ENCODE results near the gene CCDC32. TPM values are rescaled to one million over a fixed set of nuclear protein-coding genes. Genes with fewer than 3 reads are reported as not detected.

The CCDC32 gene
- total and polyA plus RNA-seq, 2 of the 13 experiments (the other 11 are each of a cell fraction or from before 2014, with no cell fraction given), result 10.8 to 23.2 TPM

- TF ChIP-seq, protein P1, sequence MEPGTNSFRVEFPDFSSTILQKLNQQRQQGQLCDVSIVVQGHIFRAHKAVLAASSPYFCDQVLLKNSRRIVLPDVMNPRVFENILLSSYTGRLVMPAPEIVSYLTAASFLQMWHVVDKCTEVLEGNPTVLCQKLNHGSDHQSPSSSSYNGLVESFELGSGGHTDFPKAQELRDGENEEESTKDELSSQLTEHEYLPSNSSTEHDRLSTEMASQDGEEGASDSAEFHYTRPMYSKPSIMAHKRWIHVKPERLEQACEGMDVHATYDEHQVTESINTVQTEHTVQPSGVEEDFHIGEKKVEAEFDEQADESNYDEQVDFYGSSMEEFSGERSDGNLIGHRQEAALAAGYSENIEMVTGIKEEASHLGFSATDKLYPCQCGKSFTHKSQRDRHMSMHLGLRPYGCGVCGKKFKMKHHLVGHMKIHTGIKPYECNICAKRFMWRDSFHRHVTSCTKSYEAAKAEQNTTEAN (CRISPR knock-in tag; conservative IDR thresholded peaks at IDR 0.05), result no peak
- TF ChIP-seq CBX5 (CRISPR knock-in tag; IDR thresholded peaks at IDR 0.05; ENCODE audit: borderline replicate concordance), result no peak
- TF ChIP-seq ZNF335 (CRISPR knock-in tag; IDR thresholded peaks at IDR 0.05), result no peak
- TF ChIP-seq NR2C2 (CRISPR knock-in tag; IDR thresholded peaks at IDR 0.05; ENCODE audit: borderline replicate concordance), result no peak
- no peak for TF ChIP-seq MZF1 (CRISPR knock-in tag; IDR thresholded peaks at IDR 0.05; ENCODE audit: borderline replicate concordance)
- no peak for TF ChIP-seq ZNF160 (CRISPR knock-in tag; IDR thresholded peaks at IDR 0.05)
- TF ChIP-seq KDM5A (IDR thresholded peaks at IDR 0.05; ENCODE audit: borderline replicate concordance, low read length), result 0 out of 2 replicates have a peak, but pooled peaks have one; percentile 19
- TF ChIP-seq ZFP1 (CRISPR knock-in tag; IDR thresholded peaks at IDR 0.05), result no peak
- no peak for TF ChIP-seq MAZ (IDR thresholded peaks at IDR 0.05; ENCODE audit: borderline replicate concordance, low read depth, low read length)
- TF ChIP-seq MAZ (CRISPR knock-in tag; IDR thresholded peaks at IDR 0.05; ENCODE audit: low read depth), result peak; percentile 53; the same call in 1 of the 2 replicates
- TF ChIP-seq ZBTB38 (CRISPR knock-in tag; IDR thresholded peaks at IDR 0.05), result no peak
- TF ChIP-seq ZNF230 (CRISPR knock-in tag; IDR thresholded peaks at IDR 0.05), result no peak
- no peak for TF ChIP-seq RELA (CRISPR knock-in tag; IDR thresholded peaks at IDR 0.05)
- TF ChIP-seq ZNF589 (CRISPR knock-in tag; conservative IDR thresholded peaks at IDR 0.05), result no peak
- TF ChIP-seq ZNF768 (CRISPR knock-in tag; IDR thresholded peaks at IDR 0.05), result 0 out of 2 replicates have a peak, but pooled peaks have one; percentile 25
- no peak for TF ChIP-seq TFE3 (CRISPR knock-in tag; IDR thresholded peaks at IDR 0.05)
- TF ChIP-seq ZNF234 (CRISPR knock-in tag; conservative IDR thresholded peaks at IDR 0.05), result no peak
- no peak for TF ChIP-seq TOE1 (CRISPR knock-in tag; IDR thresholded peaks at IDR 0.05)
- TF ChIP-seq ZNF703 (CRISPR knock-in tag; IDR thresholded peaks at IDR 0.05; ENCODE audit: borderline replicate concordance), result no peak
- no peak for TF ChIP-seq JARID2 (CRISPR knock-in tag; IDR thresholded peaks at IDR 0.05; ENCODE audit: insufficient replicate concordance)
- 0 out of 2 replicates have a peak, but pooled peaks have one; percentile 2 for TF ChIP-seq ZNF383 (CRISPR knock-in tag; IDR thresholded peaks at IDR 0.05; ENCODE audit: borderline replicate concordance)
- TF ChIP-seq HNRNPL (IDR thresholded peaks at IDR 0.05; ENCODE audit: low read depth, low read length), result no peak
- peak; percentile 68; the same call in 1 of the 2 replicates for TF ChIP-seq ZFX (CRISPR knock-in tag; IDR thresholded peaks at IDR 0.05; ENCODE audit: low read depth)
- TF ChIP-seq IRF2 (CRISPR knock-in tag; IDR thresholded peaks at IDR 0.05), result peak; percentile 5; the same call in 1 of the 2 replicates
- TF ChIP-seq BCLAF1 (IDR thresholded peaks at IDR 0.05), result no peak
- TF ChIP-seq, protein P2, sequence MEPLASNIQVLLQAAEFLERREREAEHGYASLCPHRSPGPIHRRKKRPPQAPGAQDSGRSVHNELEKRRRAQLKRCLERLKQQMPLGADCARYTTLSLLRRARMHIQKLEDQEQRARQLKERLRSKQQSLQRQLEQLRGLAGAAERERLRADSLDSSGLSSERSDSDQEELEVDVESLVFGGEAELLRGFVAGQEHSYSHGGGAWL (CRISPR knock-in tag; IDR thresholded peaks at IDR 0.05), result no peak
- no peak for TF ChIP-seq POLR2AphosphoS2 (IDR thresholded peaks at IDR 0.05; ENCODE audit: low read depth, low read length)
These were observed 29.6 kb upstream of the CCDC32 start (continued) for GRCh38 chr15:40594429-40594836.
